Upper lobe of right lung (tissue), 1 donor: Measurements from ENCODE around the gene TTC28. TPM values are rescaled to one million over a fixed set of nuclear protein-coding genes. Genes with fewer than 3 reads are reported as not detected.

Experiments used
- ATAC-seq: fragments of 200-7000 bp; cut with Tn5 transposase; one replicate; pipeline ENCODE4 v1.9.1; 2020; ENCODE audit warnings: mild to moderate bottlenecking, moderate library complexity
- DNase-seq: peaks from one replicate; pipeline ENCODE4 v3.0.0-alpha.2; 2020
- H3K27ac ChIP-seq: fragments of 200-600 bp; one replicate; pipeline ENCODE4 v1.8.0; 2022
- H3K27me3 ChIP-seq: fragments of 200-600 bp; one replicate; pipeline ENCODE4 v1.8.0; 2022; ENCODE audit warnings: mild to moderate bottlenecking
- H3K36me3 ChIP-seq: fragments of 200-600 bp; one replicate; pipeline ENCODE4 v1.8.0; 2022
- H3K4me1 ChIP-seq: fragments of 200-600 bp; one replicate; pipeline ENCODE4 v1.8.0; 2022
- H3K4me3 ChIP-seq: fragments of 200-600 bp; one replicate; pipeline ENCODE4 v1.8.0; 2022; ENCODE audit warnings: mild to moderate bottlenecking
- H3K9me3 ChIP-seq: fragments of 200-600 bp; one replicate; pipeline ENCODE4 v1.8.0; 2022
- CTCF ChIP-seq: fragments of 200-600 bp; IDR thresholded peaks from one replicate; pipeline ENCODE4 v1.8.0; 2022; ENCODE audit warnings: antibody characterized with exemption
- intact Hi-C: fragments of 100-400 bp; cut with DNase I; formaldehyde crosslinking; loops from one replicate; pipeline ENCODE4 v1.11.0; 2022
- total RNA-seq: library from RNA; stranded (reverse); fragmentation: NEBNext Ultra II Directional; extraction: Animal tissue kit (Norgen Biotek cat#: 25700); gene quantifications from one replicate; pipeline ENCODE4 v1.2.1, GENCODE V29; 2021
- donor health status: DM: no; HTN: yes; CAD: no; lungs with severe emphysema.

Gene TTC28
- total RNA-seq, 1 donor from 2014 or later = 48.7 TPM

GRCh38 chr22:28180804-28181731 lies 498.6 kb downstream of the TTC28 start:
- no peaks in the 10 kb centered on the region for H3K36me3 ChIP-seq
- ATAC-seq = no peak
- no peak overlapping the region for H3K27ac ChIP-seq
- H3K27me3 ChIP-seq = no peaks in the 10 kb centered on the region
- TF ChIP-seq CTCF = no peak
- DNase-seq = no peak
- no peaks in the 10 kb centered on the region for H3K9me3 ChIP-seq
- intact Hi-C loops = no loop called here
- peaks cover 36% of the 10 kb centered on the region for H3K4me1 ChIP-seq
- H3K4me3 ChIP-seq = no peak overlapping the region

- H3K27me3 ChIP-seq = no peaks in the 10 kb centered on the region
- DNase-seq = no peak
- H3K9me3 ChIP-seq = no peaks in the 10 kb centered on the region
- H3K4me1 ChIP-seq = peaks cover 36% of the 10 kb centered on the region
- intact Hi-C loops = no loop called here
- H3K36me3 ChIP-seq = no peaks in the 10 kb centered on the region
- H3K27ac ChIP-seq = no peak overlapping the region
- TF ChIP-seq CTCF = no peak
- no peak overlapping the region for H3K4me3 ChIP-seq
- no peak for ATAC-seq
Observed at GRCh38 chr22:28179392-28179791, 500.2 kb downstream of the TTC28 start.

GRCh38 chr22:28175730-28176492 lies 503.7 kb downstream of the TTC28 start:
- H3K9me3 ChIP-seq = no peaks in the 10 kb centered on the region
- H3K4me3 ChIP-seq = no peak overlapping the region
- no peaks in the 10 kb centered on the region for H3K36me3 ChIP-seq
- DNase-seq = no peak
- H3K27me3 ChIP-seq = no peaks in the 10 kb centered on the region
- intact Hi-C loops = no loop called here
- H3K4me1 ChIP-seq = peaks cover 14% of the 10 kb centered on the region
- H3K27ac ChIP-seq = no peak overlapping the region
- no peak for ATAC-seq
- TF ChIP-seq CTCF = no peak

- H3K36me3 ChIP-seq = no peaks in the 10 kb centered on the region
- peaks cover 8% of the 10 kb centered on the region for H3K4me1 ChIP-seq
- intact Hi-C loops = no loop called here
- no peak for TF ChIP-seq CTCF
- no peaks in the 10 kb centered on the region for H3K9me3 ChIP-seq
- ATAC-seq = no peak
- H3K27ac ChIP-seq = no peak overlapping the region
- no peaks in the 10 kb centered on the region for H3K27me3 ChIP-seq
- DNase-seq = no peak
- H3K4me3 ChIP-seq = no peak overlapping the region
Observed at GRCh38 chr22:28174509-28174908, 505.1 kb downstream of the TTC28 start.

- intact Hi-C loops = no loop called here
- no peaks in the 10 kb centered on the region for H3K9me3 ChIP-seq
- H3K27me3 ChIP-seq = no peaks in the 10 kb centered on the region
- peaks cover 8% of the 10 kb centered on the region for H3K4me1 ChIP-seq
- no peak for DNase-seq
- no peak overlapping the region for H3K4me3 ChIP-seq
- H3K36me3 ChIP-seq = no peaks in the 10 kb centered on the region
- no peak for ATAC-seq
- TF ChIP-seq CTCF = no peak
- no peak overlapping the region for H3K27ac ChIP-seq
Observed at GRCh38 chr22:28172892-28173670, 506.6 kb downstream of the TTC28 start.
